B cell (primary cell): ENCODE results near the gene NVL. TPM values are rescaled to one million over a fixed set of nuclear protein-coding genes. Genes with fewer than 3 reads are reported as not detected.

ENCODE experiments used
- ATAC-seq: fragments of 200-7000 bp; cut with Tn5 transposase; one replicate; pipeline ENCODE4 v1.10.0; 2021; ENCODE audit warnings: low read depth, mild to moderate bottlenecking, moderate number of reproducible peaks, moderate library complexity
- CTCF ChIA-PET: fragments of 350-600 bp; sonication (Branson Sonifier 250); formaldehyde crosslinking; loops from one replicate; lab custom pipeline; 2021; ENCODE audit warnings: antibody characterized with exemption, inconsistent platforms; lab: Charles Lee
- POLR2A ChIA-PET: fragments of 350-600 bp; sonication (Branson Sonifier 250); formaldehyde crosslinking; loops from one replicate; lab custom pipeline; 2021; ENCODE audit warnings: antibody characterized with exemption; lab: Charles Lee
- DNase-seq: peaks from one replicate; pipeline ENCODE4 v3.0.0; 2013
- H2AFZ ChIP-seq: 2 replicates; pipeline ENCODE4 v1.6.1; 2012; ENCODE audit warnings: mild to moderate bottlenecking, low read depth, low read length; ENCODE audit not compliant: insufficient read depth, poor library complexity, severe bottlenecking
- H3K27ac ChIP-seq, 2 donors: 1 replicate in 1 of 2; 2 replicates in 1 of 2; pipeline ENCODE4 v1.5.1; 2012 to 2013; ENCODE audit warnings: low read length in 2 of 2, mild to moderate bottlenecking in 2 of 2, moderate library complexity in 1 of 2
- H3K27me3 ChIP-seq, 4 experiments: fragments of 200-600 bp in 1 of 4; sonication (generic) in 1 of 4; replicated peaks in 1 of 4; 1 replicate in 2 of 4; 2 replicates in 2 of 4; pipeline versions ENCODE4 v1.6.1 to v1.7.0; 2013 to 2016; ENCODE audit warnings: low read length in 3 of 4, mild to moderate bottlenecking in 2 of 4, mixed read lengths in 1 of 4, moderate library complexity in 1 of 4; ENCODE audit not compliant: insufficient read depth in 4 of 4, control insufficient read depth in 3 of 4; ENCODE audit errors: control extremely low read depth in 1 of 4
- H3K36me3 ChIP-seq, 2 experiments: replicated peaks in 1 of 2; 1 replicate in 1 of 2; 2 replicates in 1 of 2; pipeline versions ENCODE4 v1.6.1 to v1.7.1; 2013; ENCODE audit warnings: low read length in 1 of 2; ENCODE audit not compliant: insufficient read depth in 2 of 2, control insufficient read depth in 1 of 2; ENCODE audit errors: control extremely low read depth in 1 of 2, extremely low read depth in 1 of 2
- H3K4me1 ChIP-seq, 2 donors: fragments of 200-600 bp in 1 of 2; sonication (generic) in 1 of 2; 1 replicate in 1 of 2; 2 replicates in 1 of 2; pipeline versions ENCODE4 v1.5.1 to v1.6.1; 2013 to 2017; ENCODE audit warnings: low read length in 2 of 2; ENCODE audit not compliant: control insufficient read depth in 2 of 2, insufficient read depth in 2 of 2
- H3K4me2 ChIP-seq: replicated peaks from 2 replicates; pipeline ENCODE3; 2012; ENCODE audit warnings: mild to moderate bottlenecking, low read depth, low read length; ENCODE audit not compliant: poor library complexity, severe bottlenecking
- H3K4me3 ChIP-seq, 5 experiments: fragments of 200-600 bp in 1 of 5; sonication (generic) in 1 of 5; 1 replicate in 3 of 5; 2 replicates in 2 of 5; pipeline versions ENCODE4 v1.5.1 to v1.7.0; 2011 to 2016; ENCODE audit warnings: low read length in 4 of 5, mild to moderate bottlenecking in 4 of 5, low read depth in 2 of 5, control low read depth in 1 of 5, moderate library complexity in 1 of 5; ENCODE audit not compliant: insufficient read depth in 1 of 5; ENCODE audit errors: control extremely low read depth in 1 of 5, extremely low read depth in 1 of 5
- H3K79me2 ChIP-seq: fragments of 200-600 bp; sonication (generic); one replicate; pipeline ENCODE4 v1.6.0; 2016; ENCODE audit warnings: low read length; ENCODE audit not compliant: control insufficient read depth, insufficient read depth
- H3K9ac ChIP-seq: fragments of 200-600 bp; sonication (generic); 2 replicates; pipeline ENCODE4 v1.6.1; 2017; ENCODE audit warnings: mild to moderate bottlenecking, low read length, moderate library complexity
- H3K9me3 ChIP-seq, 3 donors: one replicate each; pipeline versions ENCODE4 v1.6.1 to v1.7.1; 2013; ENCODE audit warnings: low read length in 2 of 3; ENCODE audit not compliant: control insufficient read depth in 2 of 3, insufficient read depth in 1 of 3; ENCODE audit errors: control extremely low read depth in 1 of 3
- H4K20me1 ChIP-seq: 2 replicates; pipeline ENCODE4 v1.6.0; 2012; ENCODE audit warnings: mild to moderate bottlenecking, low read length; ENCODE audit not compliant: insufficient read depth, control insufficient read depth, poor library complexity, severe bottlenecking
- H3K27ac Mint-ChIP-seq: one replicate; pipeline ENCODE4 v1.8.0; 2021; ENCODE audit warnings: mixed read lengths
- H3K27me3 Mint-ChIP-seq: one replicate; pipeline ENCODE4 v1.8.0; 2021; ENCODE audit warnings: mixed read lengths
- H3K4me1 Mint-ChIP-seq: one replicate; pipeline ENCODE4 v1.8.0; 2021; ENCODE audit warnings: mixed read lengths
- H3K4me3 Mint-ChIP-seq: one replicate; pipeline ENCODE4 v1.8.0; 2021; ENCODE audit warnings: mixed read lengths
- H3K9me3 Mint-ChIP-seq: one replicate; pipeline ENCODE4 v1.8.0; 2022; ENCODE audit warnings: mixed read lengths; ENCODE audit not compliant: insufficient read depth
- CTCF ChIP-seq: fragments of 200-600 bp; IDR thresholded peaks from one replicate; pipeline ENCODE4 v1.8.0; 2022; ENCODE audit warnings: antibody characterized with exemption, mild to moderate bottlenecking
- EZH2 ChIP-seq: IDR thresholded peaks from 2 replicates; pipeline ENCODE4 v1.6.1; 2012; ENCODE audit warnings: borderline replicate concordance, low read depth, mild to moderate bottlenecking, moderate library complexity, low read length; ENCODE audit not compliant: insufficient read depth, poor library complexity, severe bottlenecking
- WGBS: methylation state at CpG from one replicate; pipeline ENCODE4 v1.1.5; 2013; ENCODE audit warnings: missing lambda C conversion rate; ENCODE audit not compliant: insufficient coverage; 5-methylcytosine and 5-hydroxymethylcytosine counted together
- intact Hi-C: fragments of 100-400 bp; cut with micrococcal nuclease; formaldehyde crosslinking; loops from one replicate; pipeline ENCODE4 v1.10.0; 2022
- polyA plus RNA-seq: library from polyadenylated mRNA; depleted of rRNA; stranded (reverse); fragments of >200 nt; gene quantifications from 2 replicates; pipeline ENCODE4 v1.2.3, GENCODE V29; 2012
- total RNA-seq, 2 donors: library from RNA; stranded (reverse); fragments of 120-200 nt in 1 of 2; gene quantifications; 1 replicate in 1 of 2; 2 replicates in 1 of 2; pipeline versions ENCODE4 v1.2.3 to v1.2.4, GENCODE V29; 2013 to 2022

The NVL gene
- total and polyA plus RNA-seq, 2 donors (not counting 1 experiment from before 2014, with no cell fraction given) = 28.1 to 45.5 TPM

- no peak for DNase-seq
- no peak overlapping the region for H3K9ac ChIP-seq
- Mint-ChIP-seq H3K9me3 (no peaks in the 10 kb centered on the region), H3K27ac (no peak overlapping the region), H3K27me3 (no peaks in the 10 kb centered on the region), H3K4me1 (peaks cover 7% of the 10 kb centered on the region), H3K4me3 (no peak overlapping the region)
- no peaks in the 10 kb centered on the region for H3K79me2 ChIP-seq
- no peak for ATAC-seq
- TF ChIP-seq EZH2 (no peak), CTCF (no peak)
- POLR2A ChIA-PET = no interaction called here
- no peak overlapping the region for H3K4me2 ChIP-seq
- H3K36me3 ChIP-seq = peaks cover 0 to 29% of the 10 kb centered on the region in 2 experiments
- intact Hi-C loops = no loop called here
- peaks cover 2 to 7% of the 10 kb centered on the region in 2 donors for H3K4me1 ChIP-seq
- H2AFZ ChIP-seq = no peak overlapping the region
- CTCF ChIA-PET = no interaction called here
- no peak overlapping the region for H3K27ac ChIP-seq
- H4K20me1 ChIP-seq = no peaks in the 10 kb centered on the region
- H3K4me3 ChIP-seq = no peak overlapping the region
- H3K27me3 ChIP-seq = no peaks in the 10 kb centered on the region
- WGBS = 100% methylated on average over 1 of the region's 3 CpGs
- H3K9me3 ChIP-seq = no peaks in the 10 kb centered on the region
These were observed 91.2 kb downstream of the NVL start for GRCh38 chr1:224238756-224239155.

GRCh38 chr1:224238212-224238611 is 91.8 kb downstream of the NVL start:
- H3K9me3 Mint-ChIP-seq = no peaks in the 10 kb centered on the region
- H3K9ac ChIP-seq = no peak overlapping the region
- no peaks in the 10 kb centered on the region for H3K27me3 Mint-ChIP-seq
- no peak overlapping the region for H2AFZ ChIP-seq
- no peaks in the 10 kb centered on the region for H3K9me3 ChIP-seq
- ATAC-seq = no peak
- H3K27ac ChIP-seq = no peak overlapping the region
- ChIA-PET CTCF (no interaction called here), POLR2A (no interaction called here)
- peaks cover 6% of the 10 kb centered on the region for H3K4me1 Mint-ChIP-seq
- peaks cover 0 to 29% of the 10 kb centered on the region in 2 experiments for H3K36me3 ChIP-seq
- no peak overlapping the region for H3K4me3 ChIP-seq
- H3K27me3 ChIP-seq = no peaks in the 10 kb centered on the region
- H3K4me1 ChIP-seq = peaks cover 0 to 4% of the 10 kb centered on the region in 2 donors
- H3K4me3 Mint-ChIP-seq = no peak overlapping the region
- H3K79me2 ChIP-seq = no peaks in the 10 kb centered on the region
- TF ChIP-seq CTCF (no peak), EZH2 (no peak)
- no peak overlapping the region for H3K27ac Mint-ChIP-seq
- no peak overlapping the region for H3K4me2 ChIP-seq
- WGBS = 94% methylated on average over 5 of the region's 9 CpGs
- intact Hi-C loops = no loop called here
- DNase-seq = no peak
- H4K20me1 ChIP-seq = no peaks in the 10 kb centered on the region
